Activated B cell treated with CpG ODN at 0.5 μM for 24 hours (primary cell): ENCODE measurements around the gene WDR45B. TPM values are rescaled to one million over a fixed set of nuclear protein-coding genes. Genes with fewer than 3 reads are reported as not detected.

Experiments used
- ATAC-seq: fragments of 200-7000 bp; cut with Tn5 transposase; one replicate; pipeline ENCODE4 v1.10.0; 2021; ENCODE audit warnings: low read depth, mild to moderate bottlenecking, moderate library complexity
- CTCF ChIA-PET: fragments of 350-600 bp; sonication (Branson Sonifier 250); formaldehyde crosslinking; loops from one replicate; lab custom pipeline; 2021; ENCODE audit warnings: antibody characterized with exemption; lab: Charles Lee
- POLR2A ChIA-PET: fragments of 350-600 bp; sonication (Branson Sonifier 250); formaldehyde crosslinking; loops from one replicate; lab custom pipeline; 2021; ENCODE audit warnings: antibody characterized with exemption; lab: Charles Lee
- DNase-seq: peaks from one replicate; pipeline ENCODE4 v3.0.0; 2022
- H3K27ac Mint-ChIP-seq: one replicate; pipeline ENCODE4 v1.8.0; 2020; ENCODE audit warnings: mixed read lengths
- H3K27me3 Mint-ChIP-seq: one replicate; pipeline ENCODE4 v1.8.0; 2021; ENCODE audit warnings: mixed read lengths
- H3K36me3 Mint-ChIP-seq: one replicate; pipeline ENCODE4 v1.8.0; 2021; ENCODE audit warnings: low read depth, mixed read lengths
- H3K4me1 Mint-ChIP-seq: one replicate; pipeline ENCODE4 v1.8.0; 2021; ENCODE audit warnings: mixed read lengths
- H3K4me3 Mint-ChIP-seq: one replicate; pipeline ENCODE4 v1.8.0; 2020; ENCODE audit warnings: mild to moderate bottlenecking, mixed read lengths
- H3K9me3 Mint-ChIP-seq: one replicate; pipeline ENCODE4 v1.8.0; 2020; ENCODE audit warnings: mixed read lengths
- intact Hi-C: fragments of 100-400 bp; cut with micrococcal nuclease; formaldehyde crosslinking; loops from one replicate; pipeline ENCODE4 v1.15.1; 2024
- total RNA-seq: library from RNA; stranded (reverse); gene quantifications from 2 replicates; pipeline ENCODE4 v1.2.3, GENCODE V29; 2022
- TF ChIP-seq, protein P1 (sequence below): fragments of 200-600 bp; IDR thresholded peaks from one replicate; pipeline ENCODE4 v1.8.0; 2022; ENCODE audit warnings: antibody characterized with exemption, mild to moderate bottlenecking

The WDR45B gene
- total RNA-seq, 1 donor from 2014 or later, result 51.2 TPM

DNA sequence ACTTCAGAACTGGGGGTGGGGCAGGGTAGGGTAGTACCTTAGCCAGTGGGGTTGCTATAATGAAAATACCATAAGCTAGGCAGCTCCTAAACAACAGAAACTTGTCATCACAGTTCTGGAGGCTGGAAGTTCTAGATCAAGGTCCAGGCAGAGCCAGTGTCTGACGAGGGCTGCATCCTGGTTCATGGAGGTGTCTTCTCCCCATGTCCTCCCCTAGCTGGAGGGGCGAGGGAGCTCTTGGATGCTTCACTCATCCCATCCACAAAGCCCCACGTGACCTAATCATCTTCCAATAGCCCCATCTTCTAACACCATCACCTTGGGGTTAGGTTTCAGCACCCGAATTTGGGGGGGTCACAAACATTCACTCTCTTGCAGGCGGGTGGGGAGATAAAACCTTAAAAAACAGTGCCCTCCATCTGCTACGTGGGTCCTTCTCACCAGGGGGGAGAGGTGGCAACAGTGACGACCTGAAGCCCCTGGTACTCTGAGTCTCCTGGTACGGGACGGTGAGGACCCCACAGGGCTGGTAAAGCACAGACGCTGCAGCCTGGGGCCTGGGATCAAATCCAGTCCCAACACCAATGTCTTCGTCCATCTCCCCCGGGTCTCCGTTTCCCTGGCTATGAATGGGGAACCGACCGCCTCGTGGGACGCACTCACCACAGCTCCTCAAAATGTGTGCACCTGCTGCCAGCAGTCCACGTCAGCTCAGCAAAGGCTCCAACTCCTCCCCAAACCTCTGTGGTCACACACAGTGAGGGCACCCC lies 27.4 kb upstream of the WDR45B start:
- TF ChIP-seq, protein P1, sequence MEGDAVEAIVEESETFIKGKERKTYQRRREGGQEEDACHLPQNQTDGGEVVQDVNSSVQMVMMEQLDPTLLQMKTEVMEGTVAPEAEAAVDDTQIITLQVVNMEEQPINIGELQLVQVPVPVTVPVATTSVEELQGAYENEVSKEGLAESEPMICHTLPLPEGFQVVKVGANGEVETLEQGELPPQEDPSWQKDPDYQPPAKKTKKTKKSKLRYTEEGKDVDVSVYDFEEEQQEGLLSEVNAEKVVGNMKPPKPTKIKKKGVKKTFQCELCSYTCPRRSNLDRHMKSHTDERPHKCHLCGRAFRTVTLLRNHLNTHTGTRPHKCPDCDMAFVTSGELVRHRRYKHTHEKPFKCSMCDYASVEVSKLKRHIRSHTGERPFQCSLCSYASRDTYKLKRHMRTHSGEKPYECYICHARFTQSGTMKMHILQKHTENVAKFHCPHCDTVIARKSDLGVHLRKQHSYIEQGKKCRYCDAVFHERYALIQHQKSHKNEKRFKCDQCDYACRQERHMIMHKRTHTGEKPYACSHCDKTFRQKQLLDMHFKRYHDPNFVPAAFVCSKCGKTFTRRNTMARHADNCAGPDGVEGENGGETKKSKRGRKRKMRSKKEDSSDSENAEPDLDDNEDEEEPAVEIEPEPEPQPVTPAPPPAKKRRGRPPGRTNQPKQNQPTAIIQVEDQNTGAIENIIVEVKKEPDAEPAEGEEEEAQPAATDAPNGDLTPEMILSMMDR, result no peak
- H3K27me3 Mint-ChIP-seq, result no peaks in the 10 kb centered on the region
- intact Hi-C loops, result no loop called here
- DNase-seq, result no peak
- no peak overlapping the region for H3K27ac Mint-ChIP-seq
- CTCF ChIA-PET, result interaction anchor here (1.1 kb wide), 1 partner anchor 106 kb away, joined by 3 read pairs; no protein-coding TSS in a partner anchor
- POLR2A ChIA-PET, result no interaction called here
- no peak for ATAC-seq
- no peaks in the 10 kb centered on the region for H3K4me1 Mint-ChIP-seq
- H3K4me3 Mint-ChIP-seq, result no peak overlapping the region
- no peaks in the 10 kb centered on the region for H3K36me3 Mint-ChIP-seq
- H3K9me3 Mint-ChIP-seq, result no peaks in the 10 kb centered on the region

DNA sequence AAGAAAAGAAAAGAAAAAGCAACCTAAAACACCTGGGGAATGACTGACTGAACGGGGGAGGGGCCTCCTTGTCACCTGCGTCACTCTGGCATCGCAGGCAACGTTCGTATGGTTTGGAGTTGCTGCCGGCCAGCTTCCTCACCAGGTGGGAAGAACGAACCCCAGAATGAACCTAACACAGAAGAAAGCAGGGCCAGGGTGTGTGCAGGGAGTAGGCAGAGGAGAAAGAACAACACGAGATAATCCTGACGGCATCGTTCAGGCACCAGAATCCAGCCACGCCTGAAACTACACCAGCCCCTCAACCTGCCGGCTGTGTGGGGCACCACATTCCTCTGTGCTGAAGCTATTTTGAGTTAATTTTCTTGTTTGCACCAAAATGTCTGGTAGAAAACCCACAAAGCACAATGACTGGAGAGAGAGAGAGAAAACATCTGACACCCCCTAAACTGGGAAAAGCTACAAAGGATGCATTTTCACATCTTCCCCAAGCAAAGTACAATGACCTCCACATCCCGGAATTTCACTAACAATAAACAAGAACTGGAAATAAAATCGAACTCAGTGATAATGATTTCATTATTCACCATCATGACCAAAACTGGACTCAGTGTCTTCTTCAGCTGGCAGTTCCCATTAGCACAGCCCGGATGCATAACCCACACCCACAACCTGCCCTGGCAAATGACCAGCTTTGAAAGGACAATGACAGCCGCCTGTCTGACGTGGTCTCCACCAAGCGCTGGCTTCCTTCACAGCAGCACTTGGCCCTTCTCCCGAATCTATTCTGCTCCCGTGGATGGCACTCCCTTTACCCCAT lies 26.6 kb upstream of the WDR45B start:
- CTCF ChIA-PET, result interaction anchor here (1.1 kb wide), 1 partner anchor 107 kb away, joined by 3 read pairs; no protein-coding TSS in a partner anchor
- intact Hi-C loops, result no loop called here
- POLR2A ChIA-PET, result no interaction called here
- Mint-ChIP-seq H3K4me3 (no peak overlapping the region), H3K4me1 (no peaks in the 10 kb centered on the region), H3K36me3 (no peaks in the 10 kb centered on the region), H3K9me3 (no peaks in the 10 kb centered on the region), H3K27me3 (no peaks in the 10 kb centered on the region), H3K27ac (no peak overlapping the region)
- DNase-seq (no peak), ATAC-seq (no peak)
- TF ChIP-seq, protein P1, result no peak

DNA sequence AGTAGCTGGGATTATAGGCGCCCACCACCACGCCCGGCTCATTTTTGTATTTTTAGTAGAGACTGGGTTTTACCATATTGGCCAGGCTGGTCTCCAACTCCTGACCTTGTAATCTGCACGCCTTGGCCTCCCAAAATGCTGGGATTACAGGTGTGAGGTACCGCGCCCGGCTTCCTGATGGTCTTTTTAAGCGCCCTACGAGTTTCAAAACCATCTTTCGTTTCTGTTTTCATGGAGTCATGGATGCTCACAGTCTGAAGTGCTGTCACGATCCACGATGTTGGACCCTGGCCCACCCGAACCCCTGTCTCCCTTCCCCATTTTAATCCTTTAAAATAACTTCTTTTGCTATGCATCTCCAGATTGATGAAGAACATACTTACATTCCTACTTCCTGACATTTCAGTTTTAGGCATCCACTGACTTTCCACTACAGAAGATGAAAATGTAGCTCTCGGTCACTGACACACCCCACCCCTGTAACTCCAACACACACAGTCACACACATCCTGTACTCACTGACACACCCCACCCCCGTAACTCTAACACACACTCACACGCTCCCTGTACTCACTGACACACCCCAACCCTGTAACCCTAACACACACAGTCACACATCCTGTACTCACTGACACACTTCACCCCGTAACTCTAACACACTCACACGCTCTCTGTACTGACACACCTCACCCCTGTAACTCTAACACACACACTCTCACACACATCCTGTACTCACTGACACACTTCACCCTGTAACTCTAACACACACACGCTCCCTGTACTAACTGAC lies 22.6 kb upstream of the WDR45B start:
- intact Hi-C loops, result no loop called here
- H3K4me3 Mint-ChIP-seq, result no peak overlapping the region
- H3K36me3 Mint-ChIP-seq, result no peaks in the 10 kb centered on the region
- H3K27me3 Mint-ChIP-seq, result peaks cover 2% of the 10 kb centered on the region
- no peak for ATAC-seq
- no peak for DNase-seq
- H3K27ac Mint-ChIP-seq, result no peak overlapping the region
- H3K4me1 Mint-ChIP-seq, result peaks cover 6% of the 10 kb centered on the region
- no peaks in the 10 kb centered on the region for H3K9me3 Mint-ChIP-seq
- ChIA-PET POLR2A (interaction anchor here (0.6 kb wide), 1 partner anchor 46 kb away, joined by 3 read pairs; the partner anchor contains the start of gene FN3KRP), CTCF (no interaction called here)
- TF ChIP-seq, protein P1, result no peak

DNA sequence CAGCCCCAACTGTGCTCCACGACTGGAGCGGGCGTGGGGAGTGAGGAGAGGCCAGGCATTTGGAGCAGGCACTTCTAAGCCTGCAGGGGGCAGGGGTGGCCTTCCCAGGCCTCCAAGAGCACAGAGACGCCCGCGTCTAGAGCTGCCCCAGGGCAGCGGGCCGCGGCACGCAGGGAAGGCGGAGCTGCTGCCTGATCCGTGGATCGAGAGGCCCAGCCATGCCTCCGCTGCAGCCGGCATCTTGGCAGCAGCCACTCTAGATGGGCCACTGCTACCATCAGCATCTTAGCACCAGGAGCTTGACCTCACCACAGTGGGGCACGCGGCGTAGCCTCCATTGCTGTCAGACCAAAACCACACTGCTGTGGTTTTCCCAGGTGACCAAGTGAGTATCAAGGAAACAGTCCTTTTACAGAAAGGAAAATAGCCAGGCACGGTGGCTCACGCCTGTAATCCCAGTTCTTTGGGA lies 20.4 kb upstream of the WDR45B start:
- Mint-ChIP-seq H3K27me3 (peaks cover 2% of the 10 kb centered on the region), H3K27ac (peak overlapping the region; percentile 30), H3K36me3 (no peaks in the 10 kb centered on the region), H3K4me1 (peaks cover 6% of the 10 kb centered on the region), H3K9me3 (no peaks in the 10 kb centered on the region), H3K4me3 (peak overlapping the region; percentile 67)
- CTCF ChIA-PET, result interaction anchor here (0.7 to 1.7 kb wide), 6 partner anchors 93 to 216 kb away, joined by 3 to 5 read pairs (median 4); no protein-coding TSS in a partner anchor
- TF ChIP-seq, protein P1, result no peak
- intact Hi-C loops, result loop anchor here (1.0 kb wide), 1 partner anchor 107 kb away; no protein-coding TSS in a partner anchor
- POLR2A ChIA-PET, result interaction anchor here (0.6 kb wide), 1 partner anchor 112 kb away, joined by 4 read pairs; no protein-coding TSS in a partner anchor
- ATAC-seq (peak; percentile 98), DNase-seq (peak; percentile 33)
